Measurements from ENCODE around the gene WBP11.

DNA sequence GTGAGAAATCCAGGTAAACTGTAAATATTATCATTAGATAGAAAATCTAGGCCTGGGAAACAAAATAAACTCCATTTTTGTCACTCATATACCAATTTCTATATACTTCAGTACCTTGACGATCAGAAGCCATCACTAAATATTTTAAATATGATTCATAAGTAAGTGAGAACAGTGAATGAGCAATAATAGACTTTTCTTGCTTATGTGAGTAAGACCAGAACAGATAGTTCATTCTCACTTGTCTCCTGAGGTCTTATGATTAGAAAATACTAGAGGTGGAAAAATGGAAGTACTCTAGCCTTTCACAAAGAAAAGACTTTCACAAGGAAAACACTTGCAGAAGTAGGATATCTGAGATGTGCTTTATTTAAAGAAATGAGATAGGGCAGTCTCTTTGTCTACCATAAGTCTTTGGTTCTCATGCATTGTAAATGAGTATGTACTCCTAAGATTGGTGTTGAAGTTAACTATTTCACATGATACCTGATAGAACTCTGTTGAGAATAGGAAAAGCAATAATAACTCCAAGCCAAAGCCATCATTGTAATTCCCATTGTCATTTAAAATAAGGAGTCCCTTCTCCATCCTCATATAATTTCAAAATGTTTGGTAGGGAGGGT lies 20.8 kb upstream of the WBP11 start:
- TF ChIP-seq, protein P1, sequence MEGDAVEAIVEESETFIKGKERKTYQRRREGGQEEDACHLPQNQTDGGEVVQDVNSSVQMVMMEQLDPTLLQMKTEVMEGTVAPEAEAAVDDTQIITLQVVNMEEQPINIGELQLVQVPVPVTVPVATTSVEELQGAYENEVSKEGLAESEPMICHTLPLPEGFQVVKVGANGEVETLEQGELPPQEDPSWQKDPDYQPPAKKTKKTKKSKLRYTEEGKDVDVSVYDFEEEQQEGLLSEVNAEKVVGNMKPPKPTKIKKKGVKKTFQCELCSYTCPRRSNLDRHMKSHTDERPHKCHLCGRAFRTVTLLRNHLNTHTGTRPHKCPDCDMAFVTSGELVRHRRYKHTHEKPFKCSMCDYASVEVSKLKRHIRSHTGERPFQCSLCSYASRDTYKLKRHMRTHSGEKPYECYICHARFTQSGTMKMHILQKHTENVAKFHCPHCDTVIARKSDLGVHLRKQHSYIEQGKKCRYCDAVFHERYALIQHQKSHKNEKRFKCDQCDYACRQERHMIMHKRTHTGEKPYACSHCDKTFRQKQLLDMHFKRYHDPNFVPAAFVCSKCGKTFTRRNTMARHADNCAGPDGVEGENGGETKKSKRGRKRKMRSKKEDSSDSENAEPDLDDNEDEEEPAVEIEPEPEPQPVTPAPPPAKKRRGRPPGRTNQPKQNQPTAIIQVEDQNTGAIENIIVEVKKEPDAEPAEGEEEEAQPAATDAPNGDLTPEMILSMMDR (IDR thresholded peaks at IDR 0.05; ENCODE audit: insufficient read depth, low read length, poor library complexity, severe bottlenecking): no peak
- TF ChIP-seq EZH2phosphoT487 (conservative IDR thresholded peaks at IDR 0.05; ENCODE audit: low read length): no peak
